GM10248 (cell line): ENCODE data around the gene ASAP2.

ENCODE experiments used
- CTCF ChIA-PET: fragments of 300-600 bp; sonication (Branson Sonifier 250); formaldehyde crosslinking; extraction: SDS; loops from one replicate; lab custom pipeline; 2021; ENCODE audit warnings: antibody characterized with exemption; lab: Yijun Ruan, JAX
- POLR2A ChIA-PET: fragments of 350-650 bp; sonication (Branson Sonifier 250); formaldehyde crosslinking; extraction: SDS; loops from one replicate; lab custom pipeline; 2020; ENCODE audit warnings: antibody characterized with exemption; lab: Yijun Ruan, JAX
- DNase-seq: peaks from one replicate; pipeline ENCODE4 v3.0.0; 2012; ENCODE audit errors: extremely low spot score
- TF ChIP-seq, protein P1 (sequence below): IDR thresholded peaks from 2 replicates; pipeline ENCODE4 v1.5.1; 2012; ENCODE audit warnings: mild to moderate bottlenecking, low read depth; ENCODE audit errors: extremely low read depth, missing control alignments, control extremely low read depth

ASAP2 gene

GRCh38 chr2:9192712-9193111, 13.9 kb upstream of the ASAP2 start:
- ChIA-PET POLR2A (no interaction called here), CTCF (interaction anchor here (0.9 to 1.7 kb wide), 2 partner anchors 13 to 17 kb away, joined by 3 to 5 read pairs; no protein-coding TSS in a partner anchor)
- TF ChIP-seq, protein P1, sequence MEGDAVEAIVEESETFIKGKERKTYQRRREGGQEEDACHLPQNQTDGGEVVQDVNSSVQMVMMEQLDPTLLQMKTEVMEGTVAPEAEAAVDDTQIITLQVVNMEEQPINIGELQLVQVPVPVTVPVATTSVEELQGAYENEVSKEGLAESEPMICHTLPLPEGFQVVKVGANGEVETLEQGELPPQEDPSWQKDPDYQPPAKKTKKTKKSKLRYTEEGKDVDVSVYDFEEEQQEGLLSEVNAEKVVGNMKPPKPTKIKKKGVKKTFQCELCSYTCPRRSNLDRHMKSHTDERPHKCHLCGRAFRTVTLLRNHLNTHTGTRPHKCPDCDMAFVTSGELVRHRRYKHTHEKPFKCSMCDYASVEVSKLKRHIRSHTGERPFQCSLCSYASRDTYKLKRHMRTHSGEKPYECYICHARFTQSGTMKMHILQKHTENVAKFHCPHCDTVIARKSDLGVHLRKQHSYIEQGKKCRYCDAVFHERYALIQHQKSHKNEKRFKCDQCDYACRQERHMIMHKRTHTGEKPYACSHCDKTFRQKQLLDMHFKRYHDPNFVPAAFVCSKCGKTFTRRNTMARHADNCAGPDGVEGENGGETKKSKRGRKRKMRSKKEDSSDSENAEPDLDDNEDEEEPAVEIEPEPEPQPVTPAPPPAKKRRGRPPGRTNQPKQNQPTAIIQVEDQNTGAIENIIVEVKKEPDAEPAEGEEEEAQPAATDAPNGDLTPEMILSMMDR, result no peak
- no peak for DNase-seq

- POLR2A ChIA-PET, result no interaction called here
- DNase-seq, result no peak
- CTCF ChIA-PET, result interaction anchor here (1.7 kb wide), 1 partner anchor 15 kb away, joined by 5 read pairs; no protein-coding TSS in a partner anchor
- TF ChIP-seq, protein P1, result no peak
These were observed 12.3 kb upstream of the ASAP2 start for GRCh38 chr2:9194352-9194751.

GRCh38 chr2:9196637-9197036, 10.0 kb upstream of the ASAP2 start:
- TF ChIP-seq, protein P1, result no peak
- ChIA-PET POLR2A (no interaction called here), CTCF (no interaction called here)
- DNase-seq, result no peak

- POLR2A ChIA-PET, result no interaction called here
- TF ChIP-seq, protein P1, result no peak
- no peak for DNase-seq
- CTCF ChIA-PET, result no interaction called here
These were observed 8.7 kb upstream of the ASAP2 start for GRCh38 chr2:9197916-9198315.

DNA sequence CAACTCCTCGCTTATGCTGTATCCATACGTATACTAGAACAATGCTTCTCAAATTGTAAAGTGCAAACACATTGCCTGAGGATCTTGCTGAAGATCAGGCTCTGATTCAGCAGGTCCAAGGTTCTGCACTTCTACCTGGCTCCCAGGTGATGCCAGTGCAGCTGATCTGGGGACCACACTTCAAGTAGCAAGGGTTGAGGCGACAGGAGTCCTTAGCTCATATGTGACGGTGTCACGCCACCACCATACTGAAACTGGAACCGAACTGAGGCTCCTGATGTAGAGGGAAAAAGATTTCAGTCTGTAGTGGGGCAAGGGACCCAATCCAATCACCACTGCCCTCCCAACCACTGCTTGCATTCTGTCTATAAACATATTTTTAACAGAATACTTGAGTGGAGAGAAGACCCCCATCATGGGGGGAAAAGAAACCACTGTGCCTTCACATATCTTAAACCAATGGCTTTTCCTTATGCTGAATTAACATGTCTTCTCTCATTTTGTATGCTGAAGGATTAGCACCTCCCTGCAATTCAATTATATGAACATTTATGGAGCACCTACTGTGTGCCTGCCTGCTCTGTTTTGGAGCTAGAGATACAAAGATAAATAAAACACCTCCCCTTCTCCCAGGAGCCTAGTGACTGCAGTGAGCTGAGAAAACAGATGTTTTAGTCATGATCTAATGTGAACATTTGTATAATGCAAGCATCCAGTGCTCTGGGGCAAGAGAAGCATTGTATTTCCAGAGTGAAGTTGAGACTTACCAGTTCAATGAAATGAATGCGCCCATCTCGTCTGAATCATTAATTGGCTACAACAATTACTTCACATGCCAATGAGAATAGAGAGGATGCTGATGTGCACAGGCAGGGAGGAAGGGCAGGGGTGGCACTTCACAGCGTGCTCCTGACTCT, 6.6 kb upstream of the ASAP2 start:
- POLR2A ChIA-PET, result no interaction called here
- CTCF ChIA-PET, result interaction anchor here (1.7 kb wide), 2 partner anchors 12 to 45 kb away, joined by 3 to 4 read pairs; no protein-coding TSS in a partner anchor
- DNase-seq, result no peak
- TF ChIP-seq, protein P1, result no peak

GRCh38 chr2:9200633-9201015, 6.0 kb upstream of the ASAP2 start:
- POLR2A ChIA-PET, result no interaction called here
- TF ChIP-seq, protein P1, result no peak
- DNase-seq, result no peak
- CTCF ChIA-PET, result interaction anchor here (1.4 kb wide), 1 partner anchor 40 kb away, joined by 3 read pairs; no protein-coding TSS in a partner anchor
